ENCODE data around the gene POFUT2. TPM values are rescaled to one million over a fixed set of nuclear protein-coding genes. Genes with fewer than 3 reads are reported as not detected.
A peak's percentile ranks its signal among the peaks of the same experiment; 100 is the strongest.

The POFUT2 gene
- polyA plus RNA-seq, 2 of the 4 experiments (the other 2 are of a cell fraction) = 10.7 to 16.6 TPM

- no peak for TF ChIP-seq RFX5 (IDR thresholded peaks at IDR 0.05)
- no peak for TF ChIP-seq CHD2 (IDR thresholded peaks at IDR 0.05; ENCODE audit: low read length, partially characterized antibody)
- no peak for TF ChIP-seq ESRRA (IDR thresholded peaks at IDR 0.05; ENCODE audit: borderline replicate concordance, low read length)
- no peak for TF ChIP-seq HOXA7 (CRISPR knock-in tag; IDR thresholded peaks at IDR 0.05)
- no peak for TF ChIP-seq NFE2L2 (conservative IDR thresholded peaks at IDR 0.05; ENCODE audit: low read length)
- TF ChIP-seq KDM5A (IDR thresholded peaks at IDR 0.05) = no peak
- TF ChIP-seq CBX8 (IDR thresholded peaks at IDR 0.05) = no peak
- TF ChIP-seq EP300 (IDR thresholded peaks at IDR 0.05) = no peak
- no peak for TF ChIP-seq ZC3H11A (IDR thresholded peaks at IDR 0.05)
- TF ChIP-seq USF2 (IDR thresholded peaks at IDR 0.05) = no peak
- TF ChIP-seq REST (IDR thresholded peaks at IDR 0.05) = no peak
- no peak for TF ChIP-seq BCL3 (IDR thresholded peaks at IDR 0.05)
- no peak for TF ChIP-seq RARB (CRISPR knock-in tag; IDR thresholded peaks at IDR 0.05)
- TF ChIP-seq HOXB5 (CRISPR knock-in tag; IDR thresholded peaks at IDR 0.05) = no peak
- TF ChIP-seq ZSCAN20 (CRISPR knock-in tag; IDR thresholded peaks at IDR 0.05) = no peak
- TF ChIP-seq ELK1 (IDR thresholded peaks at IDR 0.05; ENCODE audit: low read depth, low read length) = no peak
- ChIA-PET CTCF (interaction anchor here (1.2 to 2.0 kb wide), 2 partner anchors 117 to 121 kb away, joined by 4 to 12 read pairs; no protein-coding TSS in a partner anchor), POLR2A (no interaction called here)
- H3K4me3 ChIP-seq = no peak overlapping the region
- H3K9me3 ChIP-seq = no peaks in the 10 kb centered on the region
- H3K4me1 ChIP-seq = 0 out of 3 replicates have a peak, but pooled peaks cover 4% of the 10 kb centered on the region
- no peak for DNase-seq (ENCODE audit: low read depth in 1 of 2, low spot score in 1 of 2)
- 66% methylated on average over 26 of the region's 40 CpGs for WGBS (ENCODE audit: missing lambda C conversion rate)
- FAIRE-seq = no peak
- ATAC-seq = peak in 1 of 2 experiments; percentile 13; a peak in 1 of 6 replicates
- no peak overlapping the region for H3K4me2 ChIP-seq
- H3K27ac ChIP-seq = no peak overlapping the region
Measured at GRCh38 chr21:45257673-45258341, 29.9 kb downstream of the POFUT2 start.

- no peak overlapping the region for H3K4me2 ChIP-seq
- ATAC-seq = no peak
- no peak for FAIRE-seq
- WGBS (ENCODE audit: missing lambda C conversion rate) = 79% methylated on average over 11 of the region's 27 CpGs
- DNase-seq (ENCODE audit: low read depth in 1 of 2, low spot score in 1 of 2) = no peak
- no peak overlapping the region for H3K4me3 ChIP-seq
- ChIA-PET POLR2A (no interaction called here), CTCF (interaction anchor here (1.2 to 2.0 kb wide), 2 partner anchors 117 to 120 kb away, joined by 4 to 12 read pairs; no protein-coding TSS in a partner anchor)
- H3K9me3 ChIP-seq = no peaks in the 10 kb centered on the region
- TF ChIP-seq BCL3 (IDR thresholded peaks at IDR 0.05) = no peak
- no peak for TF ChIP-seq EP300 (IDR thresholded peaks at IDR 0.05)
- no peak for TF ChIP-seq ZNF302 (CRISPR knock-in tag; IDR thresholded peaks at IDR 0.05)
- TF ChIP-seq ELK1 (IDR thresholded peaks at IDR 0.05; ENCODE audit: low read depth, low read length) = no peak
- 0 out of 3 replicates have a peak, but pooled peaks cover 4% of the 10 kb centered on the region for H3K4me1 ChIP-seq
- no peak overlapping the region for H3K27ac ChIP-seq
Measured at GRCh38 chr21:45256912-45257672, 30.6 kb downstream of the POFUT2 start.
